Lower leg skin (tissue), 4 donors: Measurements from ENCODE around the gene OBI1. TPM values are rescaled to one million over a fixed set of nuclear protein-coding genes. Genes with fewer than 3 reads are reported as not detected.
A peak's percentile ranks its signal among the peaks of the same experiment; 100 is the strongest.

Source experiments
- DNase-seq, 2 donors: peaks; one replicate each; pipeline ENCODE4 v3.0.0-alpha.2; 2019; ENCODE audit warnings: low spot score in 2 of 2
- H3K4me3 ChIP-seq: fragments of 200-600 bp; sonication (generic); 2 replicates; pipeline ENCODE4 v1.5.1; 2017; ENCODE audit warnings: mild to moderate bottlenecking, low read depth; ENCODE audit not compliant: poor library complexity, severe bottlenecking
- POLR2A ChIP-seq, 2 donors: fragments of 450-650 bp; IDR thresholded peaks; one replicate each; pipeline ENCODE4 v1.6.1; 2016 to 2017; ENCODE audit warnings: antibody characterized with exemption in 2 of 2, mild to moderate bottlenecking in 1 of 2, moderate library complexity in 1 of 2
- WGBS, 2 donors: methylation state at CpG; one replicate each; pipeline ENCODE4 v1.1.5; 2018; 5-methylcytosine and 5-hydroxymethylcytosine counted together
- intact Hi-C: fragments of 100-400 bp; cut with DNase I; formaldehyde crosslinking; loops from one replicate; pipeline ENCODE4 v1.15.0; 2023; ENCODE audit warnings: low total_unique reads
- total RNA-seq, 4 donors: library from RNA; depleted of rRNA; stranded (reverse); fragments of >200 nt; gene quantifications; one replicate each; pipeline ENCODE4 v1.1.0, GENCODE V29; 2016
- TF ChIP-seq, protein P1 (sequence below), 3 donors: fragments of 450-650 bp; IDR thresholded peaks; one replicate each; pipeline ENCODE4 v1.5.1; 2016; ENCODE audit warnings: antibody characterized with exemption in 3 of 3, mild to moderate bottlenecking in 3 of 3, moderate library complexity in 2 of 3

The OBI1 gene
- total RNA-seq, 4 donors from 2014 or later: 6.1 to 10.7 (median 8.7) TPM

GRCh38 chr13:78660495-78660857 is 1.5 kb upstream of the OBI1 start:
- intact Hi-C loops: no loop called here
- no peak for DNase-seq
- H3K4me3 ChIP-seq: no peak overlapping the region
- TF ChIP-seq POLR2A (IDR thresholded peaks at IDR 0.05): no peak
- 66 to 76% methylated on average over 4 of the region's 4 CpGs for WGBS, 2 donors

DNA sequence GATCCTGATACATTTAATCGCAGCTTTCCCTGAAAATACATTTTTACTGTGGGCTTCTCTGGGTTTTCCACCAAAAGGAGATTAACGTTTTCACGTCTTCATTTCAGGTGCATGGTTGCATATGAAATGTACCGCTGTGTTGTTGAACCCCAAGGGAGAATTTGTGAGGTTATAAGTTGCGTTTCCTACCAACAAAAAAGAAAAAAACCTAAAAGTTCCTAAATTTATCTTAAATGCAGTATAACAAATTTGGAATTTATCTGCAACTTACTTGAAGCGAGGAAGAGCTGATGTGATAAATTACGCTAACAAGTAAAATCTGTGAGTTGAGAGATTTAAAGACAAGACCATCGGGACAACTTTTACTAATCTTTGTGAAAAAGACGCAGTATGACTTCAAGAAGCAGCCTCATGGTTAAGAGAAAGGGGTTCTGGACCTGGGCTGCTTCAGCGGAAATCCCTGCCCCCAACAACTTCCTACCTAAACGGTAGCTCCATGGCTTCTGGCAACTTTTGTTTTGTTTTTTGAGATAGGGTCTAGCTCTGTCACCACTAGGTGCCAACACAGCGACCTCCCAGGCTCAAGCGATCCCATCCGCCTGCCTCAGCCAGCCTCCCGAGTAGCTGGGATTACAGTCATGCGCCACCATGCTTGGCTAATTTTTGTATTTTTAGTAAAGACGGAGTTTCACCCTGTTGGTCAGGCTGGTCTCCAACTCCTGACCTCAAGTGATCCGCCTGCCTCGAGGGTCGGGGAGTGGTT is 958 bp upstream of the OBI1 start:
- TF ChIP-seq POLR2A (IDR thresholded peaks at IDR 0.05): no peak
- TF ChIP-seq, protein P1, sequence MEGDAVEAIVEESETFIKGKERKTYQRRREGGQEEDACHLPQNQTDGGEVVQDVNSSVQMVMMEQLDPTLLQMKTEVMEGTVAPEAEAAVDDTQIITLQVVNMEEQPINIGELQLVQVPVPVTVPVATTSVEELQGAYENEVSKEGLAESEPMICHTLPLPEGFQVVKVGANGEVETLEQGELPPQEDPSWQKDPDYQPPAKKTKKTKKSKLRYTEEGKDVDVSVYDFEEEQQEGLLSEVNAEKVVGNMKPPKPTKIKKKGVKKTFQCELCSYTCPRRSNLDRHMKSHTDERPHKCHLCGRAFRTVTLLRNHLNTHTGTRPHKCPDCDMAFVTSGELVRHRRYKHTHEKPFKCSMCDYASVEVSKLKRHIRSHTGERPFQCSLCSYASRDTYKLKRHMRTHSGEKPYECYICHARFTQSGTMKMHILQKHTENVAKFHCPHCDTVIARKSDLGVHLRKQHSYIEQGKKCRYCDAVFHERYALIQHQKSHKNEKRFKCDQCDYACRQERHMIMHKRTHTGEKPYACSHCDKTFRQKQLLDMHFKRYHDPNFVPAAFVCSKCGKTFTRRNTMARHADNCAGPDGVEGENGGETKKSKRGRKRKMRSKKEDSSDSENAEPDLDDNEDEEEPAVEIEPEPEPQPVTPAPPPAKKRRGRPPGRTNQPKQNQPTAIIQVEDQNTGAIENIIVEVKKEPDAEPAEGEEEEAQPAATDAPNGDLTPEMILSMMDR (IDR thresholded peaks at IDR 0.05): no peak
- no peak for DNase-seq
- intact Hi-C loops: no loop called here
- H3K4me3 ChIP-seq: peak overlapping the region; percentile 95
- WGBS, 2 donors: 26 to 28% methylated on average over 20 of the region's 20 CpGs

DNA sequence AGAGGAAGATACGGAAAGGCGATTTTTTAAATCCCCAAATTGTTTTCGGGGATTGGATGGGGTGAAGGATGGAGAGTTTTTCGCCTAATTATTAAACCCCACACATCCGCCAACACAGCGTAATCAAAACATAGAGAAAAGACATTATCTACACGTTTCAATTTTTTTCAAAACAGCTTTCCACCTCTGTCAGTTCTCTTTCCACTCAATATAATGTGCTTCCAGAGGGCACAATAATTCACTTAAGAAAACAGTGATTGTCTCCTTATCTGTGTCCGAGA is 435 bp upstream of the OBI1 start:
- no peak for DNase-seq
- H3K4me3 ChIP-seq: peak overlapping the region; percentile 95
- 0 to 8% methylated on average over 8 of the region's 8 CpGs for WGBS, 2 donors
- TF ChIP-seq POLR2A (IDR thresholded peaks at IDR 0.05): no peak
- TF ChIP-seq, protein P1 (IDR thresholded peaks at IDR 0.05): no peak
- intact Hi-C loops: no loop called here

GRCh38 chr13:78657699-78658629 is 991 bp downstream of the OBI1 start:
- intact Hi-C loops: no loop called here
- peak overlapping the region; percentile 95 for H3K4me3 ChIP-seq
- no peak for TF ChIP-seq POLR2A (IDR thresholded peaks at IDR 0.05)
- TF ChIP-seq, protein P1 (IDR thresholded peaks at IDR 0.05): no peak
- 13 to 14% methylated on average over 12 of the region's 12 CpGs for WGBS, 2 donors
- DNase-seq: no peak

DNA sequence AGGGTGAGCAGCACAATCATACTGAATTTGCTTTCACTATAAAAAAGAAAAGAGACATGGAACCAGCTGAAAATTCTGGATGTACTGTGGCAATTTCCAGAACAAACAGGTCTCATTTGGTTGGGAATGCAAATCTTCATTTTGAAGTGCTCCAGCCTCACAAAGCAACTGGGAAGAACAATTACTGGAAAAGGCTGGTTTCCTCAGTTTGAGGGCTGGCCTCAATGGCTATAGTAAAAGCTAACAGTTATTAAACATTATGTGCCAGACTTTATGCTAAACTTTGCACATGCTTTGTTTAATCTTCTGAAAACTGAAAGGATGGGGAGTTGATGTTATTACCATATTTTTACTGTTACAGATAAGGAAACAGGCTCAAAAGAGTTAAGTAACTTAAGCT is 3.0 kb downstream of the OBI1 start:
- intact Hi-C loops: no loop called here
- TF ChIP-seq, protein P1 (IDR thresholded peaks at IDR 0.05): no peak
- TF ChIP-seq POLR2A (IDR thresholded peaks at IDR 0.05): no peak
- no peak for DNase-seq
- no peak overlapping the region for H3K4me3 ChIP-seq

- no peak overlapping the region for H3K4me3 ChIP-seq
- no peak for TF ChIP-seq POLR2A (IDR thresholded peaks at IDR 0.05)
- TF ChIP-seq, protein P1 (IDR thresholded peaks at IDR 0.05): no peak
- intact Hi-C loops: no loop called here
- 93 to 99% methylated on average over 3 of the region's 3 CpGs for WGBS, 2 donors
- DNase-seq: no peak
These were observed 3.9 kb downstream of the OBI1 start for GRCh38 chr13:78655007-78655406.
